WI38 (cell line): Measurements from ENCODE around the gene FBXL15.

Experiments
- H3K4me3 ChIP-seq: 2 replicates; pipeline ENCODE4 v1.5.1; 2011; ENCODE audit warnings: low read depth, mild to moderate bottlenecking, control low read depth, low read length
- TF ChIP-seq, protein P1 (sequence below): IDR thresholded peaks from 2 replicates; pipeline ENCODE4 v1.5.1; 2012; ENCODE audit warnings: low read depth, mild to moderate bottlenecking, control low read depth, low read length

FBXL15 gene

DNA sequence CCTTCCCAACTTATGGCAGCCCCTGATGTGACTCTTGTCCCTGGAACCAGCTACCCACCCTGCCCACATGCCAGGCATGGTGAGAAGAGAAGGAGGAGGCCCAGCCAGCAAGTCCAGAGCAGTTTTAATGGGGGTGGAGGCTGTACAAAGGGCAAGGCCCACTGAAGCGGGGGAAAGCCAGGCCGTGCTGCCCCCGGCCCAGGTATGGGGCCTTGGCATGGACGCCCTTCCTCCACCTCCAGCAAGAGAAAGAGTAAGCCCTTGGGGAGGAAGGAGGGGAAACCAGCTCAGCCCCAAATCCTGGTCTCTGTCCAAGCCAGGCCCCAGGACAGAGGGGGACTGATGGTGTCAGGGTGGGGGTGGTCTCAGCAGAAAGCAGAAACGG, 18.1 kb upstream of the FBXL15 start:
- TF ChIP-seq, protein P1, sequence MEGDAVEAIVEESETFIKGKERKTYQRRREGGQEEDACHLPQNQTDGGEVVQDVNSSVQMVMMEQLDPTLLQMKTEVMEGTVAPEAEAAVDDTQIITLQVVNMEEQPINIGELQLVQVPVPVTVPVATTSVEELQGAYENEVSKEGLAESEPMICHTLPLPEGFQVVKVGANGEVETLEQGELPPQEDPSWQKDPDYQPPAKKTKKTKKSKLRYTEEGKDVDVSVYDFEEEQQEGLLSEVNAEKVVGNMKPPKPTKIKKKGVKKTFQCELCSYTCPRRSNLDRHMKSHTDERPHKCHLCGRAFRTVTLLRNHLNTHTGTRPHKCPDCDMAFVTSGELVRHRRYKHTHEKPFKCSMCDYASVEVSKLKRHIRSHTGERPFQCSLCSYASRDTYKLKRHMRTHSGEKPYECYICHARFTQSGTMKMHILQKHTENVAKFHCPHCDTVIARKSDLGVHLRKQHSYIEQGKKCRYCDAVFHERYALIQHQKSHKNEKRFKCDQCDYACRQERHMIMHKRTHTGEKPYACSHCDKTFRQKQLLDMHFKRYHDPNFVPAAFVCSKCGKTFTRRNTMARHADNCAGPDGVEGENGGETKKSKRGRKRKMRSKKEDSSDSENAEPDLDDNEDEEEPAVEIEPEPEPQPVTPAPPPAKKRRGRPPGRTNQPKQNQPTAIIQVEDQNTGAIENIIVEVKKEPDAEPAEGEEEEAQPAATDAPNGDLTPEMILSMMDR: no peak
- no peak overlapping the region for H3K4me3 ChIP-seq

DNA sequence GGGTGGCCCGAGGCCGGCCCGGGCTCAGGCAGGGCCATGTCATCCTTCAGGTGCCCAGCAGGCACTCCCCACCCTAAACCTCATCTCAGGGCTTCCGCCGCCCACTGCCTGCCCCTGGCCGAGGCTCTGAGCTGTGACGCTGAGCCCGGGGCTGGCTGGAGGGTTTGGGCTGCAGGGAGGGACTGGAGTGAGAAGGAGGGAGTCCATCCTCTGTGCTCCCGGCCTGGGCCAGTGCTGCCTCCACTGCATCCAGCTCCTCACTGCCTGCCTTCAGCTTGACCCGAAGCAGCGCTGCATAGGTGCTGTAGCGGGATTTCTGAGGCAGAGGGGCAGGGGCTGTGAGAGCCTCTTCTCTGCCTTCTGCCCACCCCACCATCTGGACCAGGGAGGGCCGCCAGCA, 17.5 kb upstream of the FBXL15 start:
- TF ChIP-seq, protein P1: no peak
- no peak overlapping the region for H3K4me3 ChIP-seq

DNA sequence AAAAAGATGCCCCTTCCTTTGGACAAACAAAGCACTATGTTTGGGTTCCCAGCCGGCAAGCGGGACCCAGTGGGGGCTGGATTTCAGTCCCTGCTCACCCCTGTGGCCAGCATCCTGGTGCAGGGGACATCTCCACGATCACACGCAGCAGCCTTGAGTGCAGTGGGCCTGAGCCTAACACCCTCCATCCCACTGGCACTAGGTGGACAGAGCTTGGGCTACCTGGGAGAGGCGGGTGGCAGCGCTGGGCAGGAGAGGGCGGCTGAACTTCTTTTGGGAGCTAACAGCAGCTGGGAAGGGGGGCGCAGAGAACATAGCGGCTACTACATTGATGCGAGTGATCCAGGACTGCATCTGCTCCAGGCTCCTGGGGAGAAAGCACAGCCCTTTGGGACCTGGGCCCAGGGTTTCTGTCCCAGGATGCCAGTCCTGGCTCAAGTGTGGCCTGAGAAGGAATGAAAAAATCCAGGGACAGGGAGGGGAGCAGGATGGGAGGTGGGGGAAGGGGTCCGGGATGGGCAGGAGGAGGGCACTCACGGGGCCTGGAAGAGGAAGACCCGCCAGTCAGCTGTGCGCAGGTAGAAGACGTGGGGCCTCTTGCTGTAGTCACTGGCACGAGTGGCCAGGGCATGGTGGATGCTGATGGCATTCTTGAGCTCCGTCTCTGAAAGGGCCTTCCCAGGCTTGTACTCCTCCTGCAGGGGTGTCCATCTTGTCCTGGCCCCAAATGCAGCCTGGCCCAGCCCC, 16.1 kb upstream of the FBXL15 start:
- no peak overlapping the region for H3K4me3 ChIP-seq
- TF ChIP-seq, protein P1: no peak

DNA sequence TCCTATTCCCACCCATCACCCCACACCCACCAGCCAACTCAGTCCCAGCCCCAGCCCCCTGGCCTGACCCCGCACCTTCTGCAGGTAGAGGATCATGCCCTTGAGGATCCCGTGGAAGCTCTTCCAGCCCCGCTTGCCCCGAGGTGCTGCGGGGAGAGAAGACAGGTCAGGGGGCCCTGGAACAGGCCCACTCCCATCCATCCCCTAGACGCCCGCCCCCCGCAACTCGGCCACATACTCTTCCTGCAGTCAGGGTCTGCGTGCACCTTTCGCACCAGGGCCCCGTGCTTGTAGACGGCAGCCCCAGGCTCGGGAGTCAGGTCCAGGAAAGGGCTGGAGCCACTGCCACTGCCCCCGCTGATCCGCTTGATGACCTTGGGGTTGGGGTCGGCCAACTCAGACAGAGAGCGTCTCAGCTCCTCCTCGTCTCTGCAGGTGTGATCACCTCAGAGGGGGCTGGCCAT, 15.5 kb upstream of the FBXL15 start:
- H3K4me3 ChIP-seq: no peak overlapping the region
- TF ChIP-seq, protein P1: no peak

DNA sequence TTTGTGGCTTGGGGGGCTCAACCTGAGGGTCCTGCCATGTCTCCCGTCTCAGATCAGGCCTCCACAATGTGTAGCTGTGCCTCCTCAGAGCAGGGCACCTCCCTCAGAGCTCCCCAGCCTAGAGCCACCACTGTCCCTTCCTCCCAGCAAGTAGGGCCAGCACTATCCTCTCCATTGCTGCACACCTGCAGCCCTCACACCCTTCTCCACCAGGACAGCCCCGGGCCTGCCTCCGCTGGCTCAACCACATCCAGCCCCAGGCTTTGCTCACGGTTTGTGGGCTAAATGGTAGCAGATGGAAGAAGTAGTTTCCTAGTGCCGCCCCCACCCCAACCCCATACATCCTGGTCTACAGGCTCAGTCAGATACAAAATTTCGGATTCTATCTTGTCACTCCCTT, 15.0 kb upstream of the FBXL15 start:
- TF ChIP-seq, protein P1: no peak
- H3K4me3 ChIP-seq: no peak overlapping the region

DNA sequence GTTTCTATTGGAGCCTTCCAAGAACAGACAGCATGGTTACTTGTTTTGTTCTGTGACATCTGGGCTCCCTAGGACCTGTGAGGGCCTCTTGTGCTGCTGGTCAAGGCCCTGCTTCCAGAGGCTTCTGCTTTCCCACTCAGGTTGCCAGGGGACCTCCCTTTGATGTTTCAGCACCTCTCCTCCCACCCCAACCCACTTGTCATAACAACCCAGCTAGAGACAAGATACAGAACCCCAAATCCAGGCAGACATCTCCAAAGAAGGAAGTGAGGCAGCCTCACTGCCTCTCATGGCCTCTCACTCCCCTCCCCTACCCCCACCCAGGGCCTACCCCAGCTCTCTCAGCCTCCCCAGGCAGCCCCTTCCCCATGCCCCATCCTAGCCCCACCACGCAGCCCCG, 13.8 kb upstream of the FBXL15 start:
- H3K4me3 ChIP-seq: no peak overlapping the region
- TF ChIP-seq, protein P1: no peak

DNA sequence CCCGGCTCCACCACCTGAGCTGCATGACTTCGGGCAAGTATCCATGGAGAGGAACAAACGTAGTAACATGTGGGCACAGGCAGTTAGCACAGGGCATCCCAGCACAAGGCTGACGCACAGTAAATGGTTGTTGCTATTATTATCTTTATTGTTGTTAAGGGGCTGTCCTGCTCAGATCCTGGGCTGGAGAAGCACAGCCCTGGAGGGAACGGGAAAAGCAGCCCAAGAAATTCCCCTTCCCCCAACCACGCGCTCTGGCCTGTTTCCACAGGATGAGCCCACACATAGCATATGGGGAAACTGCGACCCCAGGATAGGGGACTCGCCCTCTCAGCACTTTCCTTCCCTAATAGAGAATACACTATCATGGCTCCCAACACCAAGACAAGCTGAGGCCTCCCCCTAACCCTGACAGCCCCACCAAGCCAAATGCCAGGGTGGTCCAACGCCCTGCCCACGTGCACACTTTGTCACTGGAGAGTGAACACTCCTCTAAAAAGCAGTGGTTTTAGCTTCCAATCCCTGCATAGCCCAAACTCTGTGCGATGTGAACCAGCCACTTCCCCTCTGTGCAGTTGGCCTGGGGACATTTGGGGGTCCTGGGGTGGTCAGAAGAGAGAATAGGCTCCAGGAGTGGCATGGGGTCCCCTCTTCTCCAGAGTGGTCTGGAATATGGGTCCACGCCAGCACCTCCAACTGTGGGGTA, 13.1 kb upstream of the FBXL15 start:
- TF ChIP-seq, protein P1: no peak
- no peak overlapping the region for H3K4me3 ChIP-seq
